Camera-type eye (tissue), 1 donor: ENCODE data around the gene ABI1. TPM values are rescaled to one million over a fixed set of nuclear protein-coding genes. Genes with fewer than 3 reads are reported as not detected.

Experiments used
- total RNA-seq: library from RNA; depleted of rRNA; stranded (reverse); fragments of >200 nt; gene quantifications from one replicate; pipeline ENCODE4 v1.2.3, GENCODE V29; 2014

The ABI1 gene
- 54.2 TPM for total RNA-seq

DNA sequence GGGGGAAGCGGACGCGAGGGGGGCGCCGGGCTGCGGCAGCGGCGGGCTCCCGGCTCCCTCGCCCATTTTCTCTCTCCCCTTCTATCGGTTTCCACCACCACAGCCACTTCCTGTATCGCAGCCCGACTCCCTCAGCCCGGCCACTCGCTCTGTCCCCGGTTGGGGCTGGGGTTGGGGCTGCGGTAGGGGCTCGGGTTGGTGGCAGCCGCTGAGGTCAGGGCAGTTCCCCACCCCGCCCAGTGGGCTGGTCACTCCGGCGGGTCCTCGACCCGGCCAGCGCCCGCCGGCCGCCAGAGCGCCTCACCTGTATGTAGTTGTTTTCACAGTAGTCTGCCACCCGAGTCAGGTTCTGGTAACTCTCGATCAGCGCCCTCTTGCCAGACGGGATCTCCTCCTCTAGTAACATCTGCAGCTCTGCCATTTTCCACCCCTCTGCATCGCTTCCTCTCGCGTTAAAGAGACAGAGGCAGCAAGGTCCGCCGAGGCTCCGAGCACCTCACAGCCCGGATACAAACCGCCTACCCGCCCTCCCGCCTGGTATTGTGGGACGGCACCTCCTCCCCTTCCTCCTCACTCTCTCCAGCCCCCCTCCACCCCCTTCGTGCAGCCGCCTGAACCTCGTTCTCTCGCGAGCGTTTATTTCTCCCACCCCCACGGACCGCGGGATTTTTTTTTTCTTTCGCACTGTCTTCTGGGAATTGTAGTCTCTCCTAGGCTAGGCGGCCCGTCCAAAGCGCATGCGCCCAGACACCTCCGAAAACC lies at the start of gene ABI1:
TSS of gene ABI1 (minus strand) at position 516 of the 762 bp plus-strand sequence. CDS start at position 421, 95 bp downstream.

GRCh38 chr10:26697163-26697921 lies 163.4 kb downstream of the ABI1 start, which contains the start of gene PDSS1:
Gene PDSS1 (plus strand): TSS chr10:26697701. CDS start chr10:26697712, 11 bp downstream.

Other genes starting within 250 kb of the ABI1 start
- 10.6 TPM for gene PDSS1, start 163.3 kb downstream of the ABI1 start, total RNA-seq
- gene ANKRD26, start 239.5 kb upstream of the ABI1 start, total RNA-seq = 35.2 TPM